ENCODE data around the gene DCAF5. TPM values are rescaled to one million over a fixed set of nuclear protein-coding genes. Genes with fewer than 3 reads are reported as not detected.

Gene DCAF5
- total and polyA plus RNA-seq, 2 of the 8 experiments (the other 6 are each of a cell fraction or from before 2014, with no cell fraction given), result 24.3 to 31.0 TPM

DNA sequence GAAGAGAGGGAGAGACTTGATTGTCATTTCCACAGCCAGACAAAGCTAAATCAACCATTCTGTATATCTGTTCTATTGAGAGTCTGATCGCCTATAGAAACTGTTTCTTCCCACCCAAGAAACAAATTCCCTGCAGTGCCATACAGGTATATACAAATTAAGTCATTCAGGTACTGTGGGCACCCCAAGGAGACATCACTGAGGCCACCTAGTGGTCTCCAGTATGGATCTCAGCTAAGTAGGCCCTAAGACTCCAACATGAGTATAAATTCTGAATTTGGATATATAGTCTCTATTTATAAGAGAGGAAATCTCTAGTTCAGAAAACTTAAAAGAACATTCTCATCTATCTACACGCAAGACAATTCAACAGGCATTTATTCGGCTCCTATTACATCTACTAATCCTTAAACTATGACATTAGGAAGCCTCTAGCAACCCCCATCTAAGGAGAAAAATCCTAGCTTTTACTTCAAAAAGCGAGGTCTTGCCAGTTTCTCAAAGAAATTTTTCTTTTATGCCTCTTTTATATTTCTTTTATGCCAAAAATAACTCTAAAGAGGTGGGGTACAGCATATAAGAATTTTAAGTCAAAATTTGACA lies 62.6 kb downstream of the DCAF5 start:
- ChIA-PET CTCF (ENCODE audit: partially characterized antibody) (interaction anchor here (0.5 to 3.0 kb wide), 39 partner anchors 9 to 1096 kb away, joined by 3 to 20 read pairs (median 4); no protein-coding TSS in a partner anchor), POLR2A (ENCODE audit: partially characterized antibody) (interaction anchor here (0.6 to 1.1 kb wide), 3 partner anchors 10 to 89 kb away, joined by 3 read pairs; no protein-coding TSS in a partner anchor)
- H2BK20ac ChIP-seq (ENCODE audit: low read length), result no peak overlapping the region
- H3K27me3 ChIP-seq (replicated peaks in 1 of 4; ENCODE audit: control insufficient read depth in 3 of 4, extremely low read depth in 1 of 4, insufficient read depth in 3 of 4, low read length in 3 of 4), result no peaks in the 10 kb centered on the region
- H3K23me2 ChIP-seq (ENCODE audit: low read depth, low read length), result no peaks in the 10 kb centered on the region
- no peak overlapping the region for H3K18ac ChIP-seq (ENCODE audit: extremely low read depth, low read length)
- no peaks in the 10 kb centered on the region for H3K79me2 ChIP-seq (ENCODE audit: control insufficient read depth in 1 of 2, insufficient read depth in 2 of 2, low read length in 2 of 2)
- H2BK12ac ChIP-seq (ENCODE audit: low read depth, low read length), result no peak overlapping the region
- DNase-seq (ENCODE audit: low read depth in 1 of 2, low spot score in 2 of 2), result no peak
- no peak overlapping the region for H3K14ac ChIP-seq (ENCODE audit: insufficient read length)
- no peak overlapping the region for H4K91ac ChIP-seq (replicated peaks; ENCODE audit: insufficient read length, low read length)
- H2AK5ac ChIP-seq (ENCODE audit: low read depth, low read length), result no peak overlapping the region
- no peak overlapping the region for H3K56ac ChIP-seq (replicated peaks; ENCODE audit: insufficient read length, low read depth, low read length)
- no peak overlapping the region for H2BK120ac ChIP-seq (replicated peaks; ENCODE audit: low read depth, low read length)
- H2AFZ ChIP-seq (ENCODE audit: low read length), result no peak overlapping the region
- no peak overlapping the region for H3K9ac ChIP-seq (replicated peaks in 1 of 4; ENCODE audit: extremely low read depth in 1 of 4, low read depth in 3 of 4, low read length in 3 of 4)
- H4K5ac ChIP-seq (ENCODE audit: insufficient read length, low read depth, low read length), result no peak overlapping the region
- peaks cover 3 to 11% (median 5%) of the 10 kb centered on the region in 4 experiments; a peak in 5 of 7 replicates for H3K4me1 ChIP-seq (replicated peaks in 1 of 4; ENCODE audit: control insufficient read depth in 3 of 4, insufficient read depth in 4 of 4, low read length in 3 of 4)
- peaks cover 3 to 10% (median 5%) of the 10 kb centered on the region in 4 experiments; a peak in 3 of 8 replicates for H3K36me3 ChIP-seq (ENCODE audit: control insufficient read depth in 2 of 4, insufficient read depth in 4 of 4, low read length in 3 of 4)
- H3K4me3 ChIP-seq (ENCODE audit: extremely low read depth in 1 of 4, insufficient read depth in 2 of 4, low read depth in 3 of 4, low read length in 4 of 4), result no peak overlapping the region
- no peak overlapping the region for H3K4ac ChIP-seq (replicated peaks; ENCODE audit: insufficient read length, low read depth, low read length)
- H3K23ac ChIP-seq (ENCODE audit: insufficient read length), result no peak overlapping the region
- H3K79me1 ChIP-seq (ENCODE audit: low read depth, low read length), result no peaks in the 10 kb centered on the region
- TF ChIP-seq CBX8 (IDR thresholded peaks at IDR 0.05; ENCODE audit: borderline replicate concordance, low read depth, low read length), result no peak
- no peak for TF ChIP-seq POLR2A (IDR thresholded peaks at IDR 0.05; ENCODE audit: control extremely low read depth in 1 of 2, low read depth in 2 of 2, low read length in 2 of 2)
- TF ChIP-seq KDM4A (IDR thresholded peaks at IDR 0.05; ENCODE audit: low read depth, low read length, severe bottlenecking), result no peak
- TF ChIP-seq RAD21 (IDR thresholded peaks at IDR 0.05 in 1 of 2, conservative IDR thresholded peaks at IDR 0.05 in 1 of 2; ENCODE audit: low read depth in 2 of 2, low read length in 2 of 2), result peak; percentile 74 to 78
- TF ChIP-seq, protein P1, sequence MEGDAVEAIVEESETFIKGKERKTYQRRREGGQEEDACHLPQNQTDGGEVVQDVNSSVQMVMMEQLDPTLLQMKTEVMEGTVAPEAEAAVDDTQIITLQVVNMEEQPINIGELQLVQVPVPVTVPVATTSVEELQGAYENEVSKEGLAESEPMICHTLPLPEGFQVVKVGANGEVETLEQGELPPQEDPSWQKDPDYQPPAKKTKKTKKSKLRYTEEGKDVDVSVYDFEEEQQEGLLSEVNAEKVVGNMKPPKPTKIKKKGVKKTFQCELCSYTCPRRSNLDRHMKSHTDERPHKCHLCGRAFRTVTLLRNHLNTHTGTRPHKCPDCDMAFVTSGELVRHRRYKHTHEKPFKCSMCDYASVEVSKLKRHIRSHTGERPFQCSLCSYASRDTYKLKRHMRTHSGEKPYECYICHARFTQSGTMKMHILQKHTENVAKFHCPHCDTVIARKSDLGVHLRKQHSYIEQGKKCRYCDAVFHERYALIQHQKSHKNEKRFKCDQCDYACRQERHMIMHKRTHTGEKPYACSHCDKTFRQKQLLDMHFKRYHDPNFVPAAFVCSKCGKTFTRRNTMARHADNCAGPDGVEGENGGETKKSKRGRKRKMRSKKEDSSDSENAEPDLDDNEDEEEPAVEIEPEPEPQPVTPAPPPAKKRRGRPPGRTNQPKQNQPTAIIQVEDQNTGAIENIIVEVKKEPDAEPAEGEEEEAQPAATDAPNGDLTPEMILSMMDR (IDR thresholded peaks at IDR 0.05; ENCODE audit: control extremely low read depth in 1 of 3, insufficient read depth in 1 of 3, low read depth in 1 of 3, low read length in 3 of 3), result peak; percentile 23 to 73 (median 71)
- FAIRE-seq, result no peak
- WGBS, 2 experiments (ENCODE audit: extremely low coverage in 1 of 2, insufficient coverage in 1 of 2, insufficient read length in 1 of 2, insufficient replicate concordance in 2 of 2, low coverage in 1 of 2, low lambda C conversion rate in 2 of 2, missing lambda C conversion rate in 1 of 2), result 76% methylated on average over 4 of the region's 4 CpGs; no CpG with 5 or more reads in 1 of the 2 experiments
- H4K8ac ChIP-seq (ENCODE audit: extremely low read depth, insufficient read depth, low read length), result no peak overlapping the region
- no peak overlapping the region for H2BK15ac ChIP-seq (ENCODE audit: low read length)
- H4K20me1 ChIP-seq (replicated peaks in 1 of 2; ENCODE audit: control insufficient read depth in 1 of 2, insufficient read depth in 2 of 2, low read length in 2 of 2), result peaks cover 0 to 2% of the 10 kb centered on the region in 2 experiments
- no peak overlapping the region for H3K27ac ChIP-seq (ENCODE audit: low read depth, low read length)
- no peaks in the 10 kb centered on the region for H3K9me3 ChIP-seq (ENCODE audit: insufficient read depth in 2 of 2, low read depth in 1 of 2, low read length in 1 of 2)
- no peak overlapping the region for H3K4me2 ChIP-seq (ENCODE audit: insufficient read depth in 1 of 2, low read depth in 2 of 2, low read length in 2 of 2)
- no peak overlapping the region for H2BK5ac ChIP-seq (ENCODE audit: low read depth, low read length)
